ENCODE measurements around the gene DPRX. TPM values are rescaled to one million over a fixed set of nuclear protein-coding genes. Genes with fewer than 3 reads are reported as not detected.
"Not testable (repeated sequence)": the region's sequence is repeated elsewhere in the genome, so short reads cannot be mapped to it uniquely, and the experiment has no call there.

DPRX gene
- total RNA-seq, 2 experiments from 2014 or later: not detected

DNA sequence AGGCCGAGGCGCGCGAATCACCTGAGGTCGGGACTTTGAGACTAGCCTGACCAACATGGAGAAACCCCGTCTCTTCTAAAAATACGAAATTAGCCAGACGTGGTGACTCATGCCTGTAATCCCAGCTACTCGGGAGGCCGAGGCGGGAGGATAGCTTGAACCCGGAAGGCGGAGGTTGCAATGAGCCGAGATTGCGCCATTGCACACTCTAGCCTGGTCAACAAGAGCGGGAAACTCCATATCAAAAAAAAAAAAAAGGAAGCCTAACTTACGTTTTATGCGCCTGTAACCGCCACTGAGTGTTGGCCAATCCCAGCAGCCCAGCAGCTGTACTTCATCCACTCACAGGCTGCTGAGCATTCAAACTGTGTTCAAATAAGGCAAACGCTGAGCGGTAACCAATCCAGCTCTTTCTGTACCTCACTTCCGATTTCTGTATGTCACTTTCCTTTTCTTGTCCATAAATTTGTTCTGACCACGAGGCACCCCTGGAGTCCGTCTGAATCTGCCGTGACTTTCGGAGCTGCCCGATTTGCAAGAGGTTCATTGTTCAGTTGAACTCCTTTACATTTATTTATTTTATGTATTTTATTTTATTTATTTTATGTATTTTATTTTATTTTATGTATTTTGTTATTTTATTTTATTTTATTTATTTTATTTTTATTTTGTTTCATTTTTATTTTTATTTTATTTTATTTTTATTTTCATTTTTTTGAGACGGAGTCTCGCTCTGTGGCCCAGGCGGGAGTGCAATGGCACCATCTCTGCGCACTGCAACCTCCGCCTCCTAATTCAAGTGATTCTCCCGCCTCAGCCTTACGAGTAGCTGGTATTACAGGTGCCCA, 18.2 kb downstream of the DPRX start:
- no peak for DNase-seq
- CTCF ChIA-PET: no interaction called here
- H3K27ac Mint-ChIP-seq: no peak overlapping the region

DNA sequence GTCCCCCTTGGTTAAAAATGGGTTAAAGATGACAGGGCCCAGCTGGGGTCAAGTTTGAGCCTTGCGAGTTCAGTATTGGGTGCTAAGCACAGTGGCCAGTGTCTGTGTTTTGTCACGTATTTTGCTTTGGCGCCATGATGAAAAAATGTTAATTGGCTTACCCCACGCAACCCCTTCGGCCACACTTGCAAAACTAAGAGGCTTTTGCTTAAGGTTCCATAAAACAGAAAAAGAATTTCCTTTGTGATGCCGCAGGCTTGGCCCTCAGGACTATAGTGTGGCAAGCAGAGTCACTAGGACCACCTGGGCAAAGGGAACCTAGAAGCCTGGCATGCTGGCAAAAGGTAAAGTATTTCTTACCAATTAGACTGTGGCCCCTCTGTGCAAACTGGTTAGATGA, 20.7 kb downstream of the DPRX start:
- H3K9me3 Mint-ChIP-seq: peaks cover 20% of the 10 kb centered on the region
- H3K27ac Mint-ChIP-seq: no peak overlapping the region
- H3K36me3 Mint-ChIP-seq (ENCODE audit: low read depth): no peaks in the 10 kb centered on the region
- DNase-seq: no peak
- intact Hi-C loops (cut with micrococcal nuclease): no loop called here
- no peaks in the 10 kb centered on the region for H3K4me1 Mint-ChIP-seq (ENCODE audit: low read depth)
- H3K4me3 Mint-ChIP-seq: no peak overlapping the region
- no peaks in the 10 kb centered on the region for H3K27me3 Mint-ChIP-seq (ENCODE audit: low read depth)
- CTCF ChIA-PET: no interaction called here

More for the DNA sequence above, 18.2 kb downstream of the DPRX start:
- Mint-ChIP-seq H3K4me1 (ENCODE audit: low read depth) (no peaks in the 10 kb centered on the region), H3K4me3 (no peak overlapping the region), H3K27me3 (ENCODE audit: low read depth) (no peaks in the 10 kb centered on the region), H3K36me3 (ENCODE audit: low read depth) (no peaks in the 10 kb centered on the region), H3K9me3 (peaks cover 14% of the 10 kb centered on the region)
- intact Hi-C loops (cut with micrococcal nuclease): no loop called here

DNA sequence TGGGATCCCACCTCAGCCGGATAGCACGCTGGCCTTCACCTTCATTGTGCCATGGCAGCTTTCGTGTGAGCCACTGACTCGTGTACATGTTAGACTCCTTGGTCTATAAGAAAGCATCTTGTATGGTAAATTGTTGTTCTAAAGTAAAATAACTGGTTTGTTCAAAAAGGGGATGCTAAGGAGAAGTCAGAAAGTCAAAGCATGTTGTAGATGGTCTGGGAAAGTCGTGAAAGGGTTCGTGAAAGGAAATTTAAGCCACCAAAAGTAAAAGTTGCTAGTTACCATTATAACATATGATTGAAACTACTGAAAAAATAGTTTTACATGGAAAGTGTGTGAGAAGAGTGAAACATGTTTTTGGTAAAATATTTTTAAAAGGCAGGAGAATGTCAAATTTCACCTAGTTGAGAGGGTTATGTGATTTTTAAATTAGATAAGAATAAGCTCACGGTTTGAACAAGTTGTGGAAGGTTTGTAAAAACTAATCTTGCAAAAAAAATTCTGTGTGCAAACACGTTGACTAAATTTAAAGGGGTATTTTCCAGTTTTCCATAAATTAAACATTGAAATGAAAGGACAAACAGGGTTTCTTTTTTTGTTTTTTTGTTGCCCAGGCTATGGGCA, 23.4 kb downstream of the DPRX start:
- Mint-ChIP-seq H3K9me3 (peaks cover 13% of the 10 kb centered on the region), H3K4me3 (no peak overlapping the region), H3K27me3 (ENCODE audit: low read depth) (no peaks in the 10 kb centered on the region), H3K4me1 (ENCODE audit: low read depth) (no peaks in the 10 kb centered on the region), H3K27ac (no peak overlapping the region), H3K36me3 (ENCODE audit: low read depth) (no peaks in the 10 kb centered on the region)
- intact Hi-C loops (cut with micrococcal nuclease): no loop called here
- CTCF ChIA-PET: no interaction called here
- no peak for DNase-seq

DNA sequence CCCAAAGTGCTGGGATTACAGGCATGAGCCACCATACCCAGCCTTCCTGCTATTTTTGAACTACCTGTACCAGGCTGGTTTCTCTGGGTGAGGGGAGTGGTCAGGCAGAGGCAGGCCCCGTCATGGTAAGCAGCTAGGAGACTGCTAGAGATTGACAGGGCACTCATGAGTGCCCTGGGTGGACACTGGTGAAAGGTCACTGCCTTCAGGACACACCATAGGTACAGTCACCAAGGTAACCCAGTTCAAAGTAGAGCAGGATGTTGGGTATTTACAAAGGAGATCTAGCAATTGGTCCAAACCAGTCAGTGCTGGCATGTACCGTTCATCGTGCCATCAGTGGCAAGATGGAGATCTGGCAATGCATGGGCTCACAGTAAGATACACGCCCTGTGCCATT, 25.5 kb downstream of the DPRX start:
- Mint-ChIP-seq H3K27ac (no peak overlapping the region), H3K4me3 (no peak overlapping the region), H3K9me3 (peaks cover 15% of the 10 kb centered on the region), H3K36me3 (ENCODE audit: low read depth) (no peaks in the 10 kb centered on the region), H3K4me1 (ENCODE audit: low read depth) (no peaks in the 10 kb centered on the region), H3K27me3 (ENCODE audit: low read depth) (no peaks in the 10 kb centered on the region)
- intact Hi-C loops (cut with micrococcal nuclease): no loop called here
- DNase-seq: no peak
- CTCF ChIA-PET: no interaction called here

DNA sequence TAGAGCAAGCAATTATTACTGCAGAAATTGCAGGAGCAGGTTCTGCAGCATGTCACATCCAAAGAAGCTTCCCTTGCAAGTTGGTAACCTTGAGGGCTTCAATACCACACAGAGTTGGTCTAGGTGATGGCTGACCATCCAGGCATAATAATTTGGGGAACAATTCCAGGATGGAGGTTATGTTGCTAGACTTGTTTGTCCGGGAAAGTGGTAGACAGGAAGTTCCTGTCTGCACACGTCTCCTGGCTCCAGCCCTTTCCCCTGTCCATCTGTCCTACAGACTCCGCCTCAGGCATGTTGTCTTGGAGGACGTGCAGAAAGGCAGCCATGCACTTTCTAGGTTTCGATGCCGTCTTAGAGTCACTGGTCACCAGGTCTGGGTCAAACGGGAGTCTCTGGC, 26.0 kb downstream of the DPRX start:
- intact Hi-C loops (cut with micrococcal nuclease): no loop called here
- Mint-ChIP-seq H3K4me3 (no peak overlapping the region), H3K27ac (no peak overlapping the region), H3K27me3 (ENCODE audit: low read depth) (no peaks in the 10 kb centered on the region), H3K9me3 (peaks cover 15% of the 10 kb centered on the region), H3K36me3 (ENCODE audit: low read depth) (no peaks in the 10 kb centered on the region), H3K4me1 (ENCODE audit: low read depth) (no peaks in the 10 kb centered on the region)
- no peak for DNase-seq
- CTCF ChIA-PET: no interaction called here

DNA sequence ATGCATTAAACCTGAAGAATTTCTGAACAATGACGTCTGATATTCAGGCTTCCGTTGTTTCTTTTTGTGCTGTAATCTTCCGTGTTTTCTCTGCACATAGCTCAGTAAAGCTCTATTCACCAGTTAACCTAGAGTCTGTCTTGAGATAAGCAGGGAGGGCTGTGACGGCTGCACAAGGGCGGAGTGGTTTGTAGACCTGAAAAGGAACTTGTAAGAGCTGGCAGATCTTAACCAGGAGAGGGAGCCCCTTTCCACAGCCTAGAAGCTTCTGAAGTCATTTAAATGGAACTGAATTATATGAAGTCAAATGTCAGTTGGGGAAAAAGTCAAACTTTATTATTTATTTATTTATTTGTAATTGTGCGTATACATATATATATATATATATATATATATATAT, 27.5 kb downstream of the DPRX start:
- peaks cover 19% of the 10 kb centered on the region for H3K9me3 Mint-ChIP-seq
- H3K4me3 Mint-ChIP-seq: no peak overlapping the region
- no peak overlapping the region for H3K27ac Mint-ChIP-seq
- no peaks in the 10 kb centered on the region for H3K36me3 Mint-ChIP-seq (ENCODE audit: low read depth)
- H3K27me3 Mint-ChIP-seq (ENCODE audit: low read depth): no peaks in the 10 kb centered on the region
- DNase-seq: peak; percentile 18
- intact Hi-C loops (cut with micrococcal nuclease): no loop called here
- CTCF ChIA-PET: interaction anchor here (0.5 to 0.7 kb wide), 3 partner anchors 15 to 665 kb away, joined by 3 to 4 read pairs (median 4); no protein-coding TSS in a partner anchor
- no peaks in the 10 kb centered on the region for H3K4me1 Mint-ChIP-seq (ENCODE audit: low read depth)

DNA sequence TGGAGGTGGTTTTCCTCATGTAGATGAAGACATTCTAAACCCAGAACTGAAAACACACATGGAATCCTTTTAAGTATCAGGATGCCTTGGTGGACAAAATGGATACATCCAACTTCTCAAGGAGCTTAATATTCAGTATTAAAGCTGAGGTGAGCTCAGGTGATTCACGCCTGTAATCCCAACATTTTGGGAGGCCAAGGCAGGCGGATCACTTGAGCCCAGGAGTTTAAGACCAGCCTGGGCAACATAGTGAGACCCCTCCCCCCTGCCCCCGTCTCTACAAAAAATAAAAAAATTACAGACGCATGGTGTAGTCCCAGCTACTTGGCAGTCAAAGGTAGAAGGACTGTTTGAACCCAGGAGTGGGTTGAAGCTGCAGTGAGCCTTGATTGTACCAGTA, 28.8 kb downstream of the DPRX start:
- Mint-ChIP-seq H3K36me3 (ENCODE audit: low read depth) (no peaks in the 10 kb centered on the region), H3K27me3 (ENCODE audit: low read depth) (no peaks in the 10 kb centered on the region), H3K4me3 (no peak overlapping the region), H3K27ac (no peak overlapping the region), H3K9me3 (peaks cover 15% of the 10 kb centered on the region), H3K4me1 (ENCODE audit: low read depth) (no peaks in the 10 kb centered on the region)
- CTCF ChIA-PET: no interaction called here
- intact Hi-C loops (cut with micrococcal nuclease): no loop called here
- DNase-seq: no peak

DNA sequence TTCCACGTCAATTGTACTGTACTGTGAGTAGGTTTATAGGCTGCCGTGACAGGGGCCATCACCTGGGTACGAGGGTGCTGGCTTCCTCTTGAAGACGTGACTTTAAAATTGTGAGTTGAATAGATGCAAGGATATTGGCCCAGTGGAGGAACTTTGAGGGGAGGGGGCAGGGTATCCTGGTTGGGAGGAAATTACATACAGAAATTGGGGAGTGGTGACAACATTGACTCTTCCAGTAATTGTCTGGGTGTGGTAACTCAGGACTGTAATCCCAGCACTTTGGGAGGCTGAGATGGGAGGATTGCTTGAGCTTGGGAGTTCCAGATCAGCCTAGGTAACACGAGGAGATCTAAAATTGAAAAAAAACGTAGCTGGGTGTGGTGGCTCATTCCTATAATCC, 30.4 kb downstream of the DPRX start:
- CTCF ChIA-PET: no interaction called here
- H3K27ac Mint-ChIP-seq: no peak overlapping the region
- H3K36me3 Mint-ChIP-seq (ENCODE audit: low read depth): no peaks in the 10 kb centered on the region
- H3K4me1 Mint-ChIP-seq (ENCODE audit: low read depth): no peaks in the 10 kb centered on the region
- no peak for DNase-seq
- intact Hi-C loops (cut with micrococcal nuclease): no loop called here
- peaks cover 12% of the 10 kb centered on the region for H3K9me3 Mint-ChIP-seq
- no peak overlapping the region for H3K4me3 Mint-ChIP-seq
- H3K27me3 Mint-ChIP-seq (ENCODE audit: low read depth): no peaks in the 10 kb centered on the region

DNA sequence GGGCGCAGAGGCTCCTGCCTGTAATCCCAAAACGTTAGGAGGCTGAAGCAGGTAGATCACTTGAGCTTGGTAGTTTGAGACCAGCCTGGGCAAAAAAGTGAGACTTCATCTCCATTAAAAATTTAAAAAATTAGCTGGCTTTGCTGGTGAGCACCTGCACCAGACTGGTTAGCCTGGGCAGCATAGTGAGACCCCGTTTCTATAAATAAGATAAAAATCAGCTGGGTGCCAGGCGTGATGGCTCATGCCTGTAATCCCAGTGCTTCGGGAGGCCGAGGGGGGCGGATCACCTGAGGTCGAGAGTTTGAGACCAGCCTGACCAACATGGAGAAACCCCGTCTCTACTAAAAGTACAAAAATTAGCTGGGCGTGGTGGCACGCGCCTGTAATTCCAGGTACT, 32.4 kb downstream of the DPRX start:
- H3K27ac Mint-ChIP-seq: no peak overlapping the region
- intact Hi-C loops (cut with micrococcal nuclease): no loop called here
- CTCF ChIA-PET: no interaction called here
- H3K4me1 Mint-ChIP-seq (ENCODE audit: low read depth): no peaks in the 10 kb centered on the region
- H3K27me3 Mint-ChIP-seq (ENCODE audit: low read depth): no peaks in the 10 kb centered on the region
- no peak for DNase-seq
- H3K9me3 Mint-ChIP-seq: peaks cover 5% of the 10 kb centered on the region
- H3K36me3 Mint-ChIP-seq (ENCODE audit: low read depth): no peaks in the 10 kb centered on the region
- H3K4me3 Mint-ChIP-seq: no peak overlapping the region

DNA sequence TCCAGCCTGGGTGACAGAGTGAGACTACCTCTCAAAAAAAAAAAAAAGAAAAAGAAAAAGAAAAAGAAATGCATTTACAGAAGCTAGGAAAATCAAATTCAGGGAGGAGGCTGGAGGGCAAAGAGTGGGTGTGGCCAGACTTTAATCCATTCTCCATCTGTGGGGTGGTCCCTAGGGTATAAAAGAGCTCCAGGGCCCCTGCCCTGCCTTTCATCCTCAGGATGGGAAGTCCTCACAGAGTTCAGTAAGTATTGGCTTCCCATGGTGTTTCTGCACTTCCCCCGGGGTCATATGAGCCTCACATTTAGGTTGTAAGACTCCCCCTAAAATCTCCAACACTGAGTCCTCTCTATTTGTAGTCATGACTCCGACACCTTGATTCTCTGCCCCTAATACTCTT, 33.0 kb downstream of the DPRX start:
- Mint-ChIP-seq H3K36me3 (ENCODE audit: low read depth) (no peaks in the 10 kb centered on the region), H3K27me3 (ENCODE audit: low read depth) (no peaks in the 10 kb centered on the region), H3K27ac (no peak overlapping the region), H3K9me3 (peaks cover 5% of the 10 kb centered on the region), H3K4me3 (no peak overlapping the region), H3K4me1 (ENCODE audit: low read depth) (no peaks in the 10 kb centered on the region)
- DNase-seq: no peak
- intact Hi-C loops (cut with micrococcal nuclease): no loop called here
- CTCF ChIA-PET: no interaction called here

DNA sequence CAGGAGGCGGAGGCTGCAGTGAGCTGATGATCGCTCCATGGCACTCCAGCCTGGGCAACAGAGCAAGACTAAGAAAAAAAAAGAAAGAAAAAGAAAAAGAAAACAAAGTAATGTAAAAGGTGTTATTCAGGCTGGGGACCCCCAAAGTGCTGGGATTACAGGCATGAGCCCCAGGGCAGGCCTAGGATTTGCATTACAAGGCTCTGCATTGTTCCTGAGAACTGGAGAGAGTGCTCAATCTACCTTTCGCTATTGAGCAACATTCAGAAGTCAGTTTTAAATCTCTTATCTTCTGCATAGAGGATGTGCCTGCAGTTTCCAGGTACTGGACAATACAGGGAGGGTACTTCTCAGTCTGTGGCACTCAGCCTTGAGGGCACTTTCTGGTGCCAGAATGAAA, 34.5 kb downstream of the DPRX start:
- intact Hi-C loops (cut with micrococcal nuclease); CTCF ChIA-PET; H3K4me1 Mint-ChIP-seq (ENCODE audit: low read depth); H3K9me3 Mint-ChIP-seq; H3K27me3 Mint-ChIP-seq (ENCODE audit: low read depth); H3K36me3 Mint-ChIP-seq (ENCODE audit: low read depth); H3K27ac Mint-ChIP-seq; DNase-seq; H3K4me3 Mint-ChIP-seq: not testable (repeated sequence)

DNA sequence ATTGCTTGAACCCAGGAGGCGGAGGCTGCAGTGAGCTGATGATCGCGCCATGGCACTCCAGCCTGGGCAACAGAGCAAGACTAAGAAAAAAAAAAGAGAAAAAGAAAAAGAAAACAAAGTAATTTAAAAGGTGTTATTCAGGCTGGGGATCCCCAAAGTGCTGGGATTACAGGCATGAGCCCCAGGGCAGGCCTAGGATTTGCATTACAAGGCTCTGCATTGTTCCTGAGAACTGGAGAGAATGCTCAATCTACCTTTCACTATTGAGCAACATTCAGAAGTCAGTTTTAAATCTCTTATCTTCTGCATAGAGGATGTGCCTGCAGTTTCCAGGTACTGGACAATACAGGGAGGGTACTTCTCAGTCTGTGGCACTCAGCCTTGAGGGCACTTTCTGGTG, 37.0 kb downstream of the DPRX start:
- intact Hi-C loops (cut with micrococcal nuclease); H3K27me3 Mint-ChIP-seq (ENCODE audit: low read depth); H3K9me3 Mint-ChIP-seq; H3K4me3 Mint-ChIP-seq; H3K36me3 Mint-ChIP-seq (ENCODE audit: low read depth); H3K27ac Mint-ChIP-seq; CTCF ChIA-PET; H3K4me1 Mint-ChIP-seq (ENCODE audit: low read depth); DNase-seq: not testable (repeated sequence)

DNA sequence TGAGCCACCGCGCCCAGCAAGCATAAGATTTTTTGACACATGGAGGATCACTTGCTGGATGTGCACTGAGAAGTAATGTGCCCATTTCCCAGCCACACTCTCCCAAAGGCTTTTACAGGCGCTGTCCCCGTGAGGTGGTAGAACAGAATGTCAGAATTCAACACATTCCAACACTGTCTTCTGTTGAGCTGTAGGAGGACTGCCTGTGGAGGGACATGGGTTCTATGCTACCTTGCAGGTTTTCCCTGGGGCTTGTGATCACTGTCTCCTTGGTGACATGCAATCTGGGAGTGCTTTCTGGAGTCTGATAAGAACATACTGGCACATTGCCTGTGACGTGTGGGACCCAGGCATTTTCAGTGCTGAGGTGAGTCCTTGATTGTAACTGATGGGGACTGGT, 38.5 kb downstream of the DPRX start:
- Mint-ChIP-seq H3K27me3 (ENCODE audit: low read depth) (no peaks in the 10 kb centered on the region), H3K4me3 (no peak overlapping the region), H3K36me3 (ENCODE audit: low read depth) (no peaks in the 10 kb centered on the region), H3K4me1 (ENCODE audit: low read depth) (no peaks in the 10 kb centered on the region), H3K27ac (no peak overlapping the region), H3K9me3 (peaks cover 7% of the 10 kb centered on the region)
- CTCF ChIA-PET: no interaction called here
- no peak for DNase-seq
- intact Hi-C loops (cut with micrococcal nuclease): no loop called here
